ENCODE measurements around the gene HEBP2. TPM values are rescaled to one million over a fixed set of nuclear protein-coding genes. Genes with fewer than 3 reads are reported as not detected.

The HEBP2 gene
- total RNA-seq, 1 experiment from 2014 or later, result 51.6 TPM

GRCh38 chr6:138434096-138434495 is 30.1 kb downstream of the HEBP2 start:
- no peak for DNase-seq (ENCODE audit: low read depth, low spot score)
- H2AFZ ChIP-seq (ENCODE audit: low read depth, low read length, poor library complexity, severe bottlenecking), result no peak overlapping the region
- no peaks in the 10 kb centered on the region for H4K20me1 ChIP-seq (ENCODE audit: insufficient read depth)
- H3K79me2 ChIP-seq (ENCODE audit: insufficient read depth, low read length), result no peaks in the 10 kb centered on the region
- POLR2A ChIA-PET, result no interaction called here
- no peak for ATAC-seq
- no peaks in the 10 kb centered on the region for H3K9me2 ChIP-seq (ENCODE audit: insufficient read depth)
- no TSS peak for BruUV-seq (replicated peaks)
- no peaks in the 10 kb centered on the region for H3K4me1 ChIP-seq (ENCODE audit: control insufficient read depth in 1 of 2, insufficient read depth in 2 of 2, low read length in 2 of 2)
- H3K27ac ChIP-seq (ENCODE audit: low read depth, low read length), result no peak overlapping the region
- intact Hi-C loops (cut with micrococcal nuclease), result no loop called here
- TF ChIP-seq JUND (IDR thresholded peaks at IDR 0.05) (no peak), REST (IDR thresholded peaks at IDR 0.05; ENCODE audit: low read depth) (no peak), SIN3A (IDR thresholded peaks at IDR 0.05; ENCODE audit: low read depth) (no peak), ELF1 (IDR thresholded peaks at IDR 0.05; ENCODE audit: borderline replicate concordance, low read depth) (no peak), ZNF274 (IDR thresholded peaks at IDR 0.05; ENCODE audit: low read depth, low read length) (no peak), SRF (IDR thresholded peaks at IDR 0.05; ENCODE audit: low read depth) (no peak)
- TF ChIP-seq, protein P1, sequence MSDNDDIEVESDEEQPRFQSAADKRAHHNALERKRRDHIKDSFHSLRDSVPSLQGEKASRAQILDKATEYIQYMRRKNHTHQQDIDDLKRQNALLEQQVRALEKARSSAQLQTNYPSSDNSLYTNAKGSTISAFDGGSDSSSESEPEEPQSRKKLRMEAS (IDR thresholded peaks at IDR 0.05), result no peak
- no peaks in the 10 kb centered on the region for H3K27me3 ChIP-seq (ENCODE audit: insufficient read depth, low read length)
- H3K36me3 ChIP-seq (ENCODE audit: control insufficient read depth in 1 of 2, insufficient read depth in 2 of 2, low read length in 2 of 2), result no peaks in the 10 kb centered on the region
- no peak overlapping the region for H3K4me3 ChIP-seq (replicated peaks in 1 of 2; ENCODE audit: low read depth in 1 of 2, low read length in 2 of 2)
- no peak overlapping the region for H3K9ac ChIP-seq (ENCODE audit: low read length)
- CTCF ChIA-PET, result no interaction called here
- H3K9me3 ChIP-seq (ENCODE audit: control insufficient read depth in 1 of 2, insufficient read depth in 1 of 2, low read depth in 1 of 2, low read length in 2 of 2), result no peaks in the 10 kb centered on the region
- RAD21 ChIA-PET (ENCODE audit: low non-redundant PET in 1 of 2, low total read pairs in 2 of 2, uncharacterized antibody in 2 of 2, unreplicated experiment in 2 of 2), result no interaction called here
- no peak overlapping the region for H3K4me2 ChIP-seq (ENCODE audit: low read length)

- CTCF ChIA-PET, result no interaction called here
- TF ChIP-seq POLR2AphosphoS5 (IDR thresholded peaks at IDR 0.05; ENCODE audit: low read depth, low read length) (no peak), FOSL1 (IDR thresholded peaks at IDR 0.05; ENCODE audit: low read depth) (no peak), CEBPB (IDR thresholded peaks at IDR 0.05; ENCODE audit: low read depth) (no peak), SP1 (IDR thresholded peaks at IDR 0.05; ENCODE audit: low read depth) (no peak), ZFX (IDR thresholded peaks at IDR 0.05) (no peak), ELF1 (IDR thresholded peaks at IDR 0.05; ENCODE audit: borderline replicate concordance, low read depth) (no peak), REST (IDR thresholded peaks at IDR 0.05; ENCODE audit: low read depth) (no peak), JUND (IDR thresholded peaks at IDR 0.05) (no peak), SRF (IDR thresholded peaks at IDR 0.05; ENCODE audit: low read depth) (no peak), RAD21 (IDR thresholded peaks at IDR 0.05; ENCODE audit: low read depth) (no peak)
Observed at GRCh38 chr6:138434925-138435324, 30.9 kb downstream of the HEBP2 start.

More at GRCh38 chr6:138434925-138435324, 30.9 kb downstream of the HEBP2 start:
- DNase-seq (ENCODE audit: low read depth, low spot score), result no peak
- Histone ChIP-seq H3K9me2 (ENCODE audit: insufficient read depth) (no peaks in the 10 kb centered on the region), H3K4me3 (replicated peaks in 1 of 2; ENCODE audit: low read depth in 1 of 2, low read length in 2 of 2) (no peak overlapping the region), H2AFZ (ENCODE audit: low read depth, low read length, poor library complexity, severe bottlenecking) (no peak overlapping the region), H3K9ac (ENCODE audit: low read length) (no peak overlapping the region), H3K4me1 (ENCODE audit: control insufficient read depth in 1 of 2, insufficient read depth in 2 of 2, low read length in 2 of 2) (no peaks in the 10 kb centered on the region), H3K36me3 (ENCODE audit: control insufficient read depth in 1 of 2, insufficient read depth in 2 of 2, low read length in 2 of 2) (no peaks in the 10 kb centered on the region), H3K27me3 (ENCODE audit: insufficient read depth, low read length) (no peaks in the 10 kb centered on the region), H3K79me2 (ENCODE audit: insufficient read depth, low read length) (no peaks in the 10 kb centered on the region), H3K27ac (ENCODE audit: low read depth, low read length) (no peak overlapping the region), H3K4me2 (ENCODE audit: low read length) (no peak overlapping the region), H3K9me3 (ENCODE audit: control insufficient read depth in 1 of 2, insufficient read depth in 1 of 2, low read depth in 1 of 2, low read length in 2 of 2) (no peaks in the 10 kb centered on the region), H4K20me1 (ENCODE audit: insufficient read depth) (no peaks in the 10 kb centered on the region)
- RAD21 ChIA-PET (ENCODE audit: low non-redundant PET in 1 of 2, low total read pairs in 2 of 2, uncharacterized antibody in 2 of 2, unreplicated experiment in 2 of 2), result no interaction called here
- intact Hi-C loops (cut with micrococcal nuclease), result no loop called here
- POLR2A ChIA-PET, result no interaction called here
- BruUV-seq (replicated peaks), result no TSS peak
- no peak for ATAC-seq
